ENCODE measurements around the gene GRPEL2.

GRPEL2 gene

GRCh38 chr5:149345147-149345891 is at the start of gene GRPEL2:
Gene GRPEL2, plus strand, starts transcription at chr5:149345499. Its CDS starts 41 bp downstream, at chr5:149345540.
- DNase-seq (ENCODE audit: low spot score) = peak; percentile 96

GRCh38 chr5:149297340-149298025 is 47.8 kb upstream of the GRPEL2 start:
- DNase-seq (ENCODE audit: low spot score) = no peak

- DNase-seq (ENCODE audit: low spot score) = no peak
These were observed 47.1 kb upstream of the GRPEL2 start for GRCh38 chr5:149298163-149298562.

GRCh38 chr5:149298842-149299404 is 46.4 kb upstream of the GRPEL2 start:
- DNase-seq (ENCODE audit: low spot score) = no peak

GRCh38 chr5:149299451-149300054 is 45.7 kb upstream of the GRPEL2 start:
- DNase-seq (ENCODE audit: low spot score) = no peak

- no peak for DNase-seq (ENCODE audit: low spot score)
These were observed 44.9 kb upstream of the GRPEL2 start for GRCh38 chr5:149300441-149300840.

GRCh38 chr5:149301049-149301743 is 44.1 kb upstream of the GRPEL2 start:
- no peak for DNase-seq (ENCODE audit: low spot score)

- no peak for DNase-seq (ENCODE audit: low spot score)
These were observed 43.4 kb upstream of the GRPEL2 start for GRCh38 chr5:149301744-149302380.

- DNase-seq (ENCODE audit: low spot score) = no peak
These were observed 42.7 kb upstream of the GRPEL2 start for GRCh38 chr5:149302641-149303040.

GRCh38 chr5:149303210-149303609 is 42.1 kb upstream of the GRPEL2 start:
- no peak for DNase-seq (ENCODE audit: low spot score)

- DNase-seq (ENCODE audit: low spot score) = no peak
These were observed 40.9 kb upstream of the GRPEL2 start for GRCh38 chr5:149304195-149305078.

GRCh38 chr5:149309354-149309753 is 35.9 kb upstream of the GRPEL2 start:
- DNase-seq (ENCODE audit: low spot score) = no peak

- DNase-seq (ENCODE audit: low spot score) = no peak
These were observed 34.8 kb upstream of the GRPEL2 start for GRCh38 chr5:149310488-149310887.

- DNase-seq (ENCODE audit: low spot score) = no peak
These were observed 34.2 kb upstream of the GRPEL2 start for GRCh38 chr5:149310947-149311658.

- no peak for DNase-seq (ENCODE audit: low spot score)
These were observed 32.0 kb upstream of the GRPEL2 start for GRCh38 chr5:149313151-149313841.

- no peak for DNase-seq (ENCODE audit: low spot score)
These were observed 30.7 kb upstream of the GRPEL2 start for GRCh38 chr5:149314571-149315111.

GRCh38 chr5:149315753-149316152 is 29.5 kb upstream of the GRPEL2 start:
- no peak for DNase-seq (ENCODE audit: low spot score)

GRCh38 chr5:149317281-149318048 is 27.8 kb upstream of the GRPEL2 start:
- DNase-seq (ENCODE audit: low spot score) = peak; percentile 44

Measured in putamen (tissue), 1 donor.